WTC11 (cell line): ENCODE measurements around the gene SLBP. TPM values are rescaled to one million over a fixed set of nuclear protein-coding genes. Genes with fewer than 3 reads are reported as not detected.

Source experiments
- ATAC-seq: fragments of 200-7000 bp; cut with Tn5 transposase; 2 replicates; pipeline ENCODE4 v1.10.0; 2021; ENCODE audit warnings: mild to moderate bottlenecking, moderate library complexity
- CTCF ChIA-PET: fragments of 300-600 bp; sonication (Branson Sonifier 250); formaldehyde crosslinking; loops from one replicate; lab custom pipeline; 2021; ENCODE audit warnings: antibody characterized with exemption; lab: Charles Lee
- POLR2A ChIA-PET: fragments of 350-600 bp; sonication (Branson Sonifier 250); formaldehyde crosslinking; loops from one replicate; lab custom pipeline; 2021; ENCODE audit warnings: antibody characterized with exemption; lab: Charles Lee
- DNase-seq: peaks from one replicate; pipeline ENCODE4 v3.0.0; 2021; ENCODE audit warnings: low spot score
- H3K27ac Mint-ChIP-seq: 2 replicates; pipeline ENCODE4 v1.8.0; 2021; ENCODE audit warnings: mixed read lengths
- H3K27me3 Mint-ChIP-seq: 2 replicates; pipeline ENCODE4 v1.8.0; 2021; ENCODE audit warnings: low read depth, mild to moderate bottlenecking, moderate library complexity, mixed read lengths
- H3K36me3 Mint-ChIP-seq: 2 replicates; pipeline ENCODE4 v1.8.0; 2021; ENCODE audit warnings: mixed read lengths
- H3K4me1 Mint-ChIP-seq: 2 replicates; pipeline ENCODE4 v1.8.0; 2022; ENCODE audit warnings: mixed read lengths
- H3K4me3 Mint-ChIP-seq: 2 replicates; pipeline ENCODE4 v1.8.0; 2021; ENCODE audit warnings: mild to moderate bottlenecking, moderate library complexity, mixed read lengths
- H3K9me3 Mint-ChIP-seq: 2 replicates; pipeline ENCODE4 v1.8.0; 2021; ENCODE audit warnings: mixed read lengths
- AFF4 ChIP-seq: sonication (generic); formaldehyde crosslinking; IDR thresholded peaks from 2 replicates; pipeline ENCODE4 v1.8.1; 2023; ENCODE audit warnings: mild to moderate bottlenecking, missing genetic modification reagents, borderline replicate concordance
- ATF2 ChIP-seq: sonication (generic); formaldehyde crosslinking; IDR thresholded peaks from 2 replicates; pipeline ENCODE4 v1.8.1; 2022; ENCODE audit warnings: low read depth, missing genetic modification reagents, borderline replicate concordance
- CTCF ChIP-seq: fragments of 200-600 bp; IDR thresholded peaks from 2 replicates; pipeline ENCODE4 v1.8.0; 2022; ENCODE audit warnings: antibody characterized with exemption
- E2F5 ChIP-seq: sonication (generic); formaldehyde crosslinking; IDR thresholded peaks from 2 replicates; pipeline ENCODE4 v1.8.1; 2022; ENCODE audit warnings: mild to moderate bottlenecking, moderate library complexity, missing genetic modification reagents
- ETV6 ChIP-seq: sonication (generic); formaldehyde crosslinking; IDR thresholded peaks from 2 replicates; pipeline ENCODE4 v1.8.1; 2022; ENCODE audit warnings: mild to moderate bottlenecking, missing genetic modification reagents
- GABPB1 ChIP-seq: sonication (generic); formaldehyde crosslinking; IDR thresholded peaks from 2 replicates; pipeline ENCODE4 v1.8.1; 2023; ENCODE audit warnings: mild to moderate bottlenecking, missing genetic modification reagents
- GTF2I ChIP-seq: fragments of 250-450 bp; sonication (Bioruptor Pico); conservative IDR thresholded peaks from 2 replicates; pipeline ENCODE4 v1.4.0; 2021; ENCODE audit warnings: mild to moderate bottlenecking
- HMGXB4 ChIP-seq: sonication (generic); formaldehyde crosslinking; IDR thresholded peaks from 2 replicates; pipeline ENCODE4 v1.8.1; 2023; ENCODE audit warnings: mild to moderate bottlenecking, moderate library complexity, missing genetic modification reagents
- KAT7 ChIP-seq: sonication (generic); formaldehyde crosslinking; IDR thresholded peaks from 2 replicates; pipeline ENCODE4 v1.8.1; 2023; ENCODE audit warnings: missing genetic modification reagents, mild to moderate bottlenecking, borderline replicate concordance
- MAX ChIP-seq: sonication (generic); formaldehyde crosslinking; IDR thresholded peaks from 2 replicates; pipeline ENCODE4 v1.8.0; 2022; ENCODE audit warnings: mild to moderate bottlenecking, missing genetic modification reagents
- NR1H2 ChIP-seq: sonication (generic); formaldehyde crosslinking; IDR thresholded peaks from 2 replicates; pipeline ENCODE4 v1.9.0; 2021; ENCODE audit warnings: mild to moderate bottlenecking, moderate library complexity, missing genetic modification reagents
- NR2C2 ChIP-seq: sonication (generic); formaldehyde crosslinking; IDR thresholded peaks from 2 replicates; pipeline ENCODE4 v1.8.0; 2022; ENCODE audit warnings: mild to moderate bottlenecking, missing genetic modification reagents
- OVOL2 ChIP-seq: fragments of 250-450 bp; sonication (Bioruptor Pico); IDR thresholded peaks from 2 replicates; pipeline ENCODE4 v1.9.0; 2021; ENCODE audit warnings: mild to moderate bottlenecking, borderline replicate concordance
- SOX15 ChIP-seq: fragments of 250-450 bp; sonication (Bioruptor Pico); IDR thresholded peaks from 2 replicates; pipeline ENCODE4 v1.9.0; 2021; ENCODE audit warnings: mild to moderate bottlenecking
- TEAD4 ChIP-seq: sonication (generic); formaldehyde crosslinking; IDR thresholded peaks from 2 replicates; pipeline ENCODE4 v1.8.0; 2022; ENCODE audit warnings: mild to moderate bottlenecking, missing genetic modification reagents
- ZBTB21 ChIP-seq: sonication (generic); formaldehyde crosslinking; IDR thresholded peaks from 2 replicates; pipeline ENCODE4 v1.8.1; 2023; ENCODE audit warnings: mild to moderate bottlenecking, missing genetic modification reagents, borderline replicate concordance
- ZMAT4 ChIP-seq: fragments of 250-450 bp; sonication (Bioruptor Pico); IDR thresholded peaks from 2 replicates; pipeline ENCODE4 v1.9.0; 2021; ENCODE audit warnings: mild to moderate bottlenecking
- ZNF396 ChIP-seq: fragments of 250-450 bp; sonication (Bioruptor Pico); IDR thresholded peaks from 2 replicates; pipeline ENCODE4 v1.8.0; 2021; ENCODE audit warnings: mild to moderate bottlenecking, moderate library complexity, borderline replicate concordance
- ZNF512 ChIP-seq: sonication (generic); formaldehyde crosslinking; IDR thresholded peaks from 2 replicates; pipeline ENCODE4 v1.8.1; 2022; ENCODE audit warnings: missing genetic modification reagents, borderline replicate concordance
- total RNA-seq: library from RNA; stranded (reverse); gene quantifications from 3 replicates; pipeline ENCODE4 v1.2.3, GENCODE V29; 2021

SLBP gene
- total RNA-seq, 1 experiment from 2014 or later: 40.2 TPM

GRCh38 chr4:1739358-1739757, 27.2 kb upstream of the SLBP start (continued):
- no peak for TF ChIP-seq CTCF

GRCh38 chr4:1738410-1738809, 26.3 kb upstream of the SLBP start:
- Mint-ChIP-seq H3K4me3 (no peak overlapping the region), H3K4me1 (no peaks in the 10 kb centered on the region), H3K27ac (no peak overlapping the region), H3K9me3 (peaks cover 10% of the 10 kb centered on the region), H3K36me3 (peaks cover 87% of the 10 kb centered on the region), H3K27me3 (no peaks in the 10 kb centered on the region)
- TF ChIP-seq E2F5 (CRISPR knock-in tag) (no peak), GABPB1 (CRISPR knock-in tag) (no peak), ZNF512 (no peak), ZMAT4 (no peak), NR2C2 (CRISPR knock-in tag) (no peak), KAT7 (CRISPR knock-in tag) (no peak), ZBTB21 (CRISPR knock-in tag) (no peak), MAX (CRISPR knock-in tag) (no peak), TEAD4 (CRISPR knock-in tag) (no peak), HMGXB4 (CRISPR knock-in tag) (no peak), ETV6 (no peak), SOX15 (CRISPR knock-in tag) (no peak), ATF2 (CRISPR knock-in tag) (no peak), OVOL2 (CRISPR knock-in tag) (no peak), GTF2I (CRISPR knock-in tag) (no peak), NR1H2 (no peak), AFF4 (CRISPR knock-in tag) (no peak), ZNF396 (CRISPR knock-in tag) (no peak)
- no peak for ATAC-seq
- no peak for DNase-seq
- ChIA-PET CTCF (interaction anchor here (1.1 kb wide), 1 partner anchor 45 kb away, joined by 3 read pairs; no protein-coding TSS in a partner anchor), POLR2A (no interaction called here)
